ENCODE results near the gene NXPH4. TPM values are rescaled to one million over a fixed set of nuclear protein-coding genes. Genes with fewer than 3 reads are reported as not detected.

NXPH4 gene
- total RNA-seq, 1 donor from 2014 or later, result not detected

GRCh38 chr12:57272337-57273151 lies 56.0 kb downstream of the NXPH4 start:
- Mint-ChIP-seq H3K4me3 (ENCODE audit: unreplicated experiment) (no peak overlapping the region), H3K9me3 (ENCODE audit: unreplicated experiment) (no peaks in the 10 kb centered on the region), H3K27me3 (ENCODE audit: unreplicated experiment) (no peaks in the 10 kb centered on the region), H3K36me3 (ENCODE audit: low read depth, unreplicated experiment) (peaks cover 15% of the 10 kb centered on the region), H3K4me1 (ENCODE audit: unreplicated experiment) (peaks cover 27% of the 10 kb centered on the region), H3K27ac (ENCODE audit: unreplicated experiment) (peak overlapping the region; percentile 62)
- no peak for DNase-seq (ENCODE audit: low spot score)
- no peak for TF ChIP-seq CTCF (IDR thresholded peaks at IDR 0.05; ENCODE audit: unreplicated experiment)

GRCh38 chr12:57273516-57273915 lies 56.9 kb downstream of the NXPH4 start:
- Mint-ChIP-seq H3K4me3 (ENCODE audit: unreplicated experiment) (no peak overlapping the region), H3K9me3 (ENCODE audit: unreplicated experiment) (no peaks in the 10 kb centered on the region), H3K36me3 (ENCODE audit: low read depth, unreplicated experiment) (peaks cover 17% of the 10 kb centered on the region), H3K27me3 (ENCODE audit: unreplicated experiment) (no peaks in the 10 kb centered on the region), H3K4me1 (ENCODE audit: unreplicated experiment) (peaks cover 27% of the 10 kb centered on the region), H3K27ac (ENCODE audit: unreplicated experiment) (peak overlapping the region; percentile 26)
- DNase-seq (ENCODE audit: low spot score), result no peak
- TF ChIP-seq CTCF (IDR thresholded peaks at IDR 0.05; ENCODE audit: unreplicated experiment), result no peak

Small RNA genes lying within 50 kb of the gene (microRNA-seq; reads per million reads assigned to microRNA genes)
- gene MIR1228 (ENCODE audit: unreplicated experiment), result 6.5 reads per million, percentile 52 among the genes with 10 or more reads in this experiment

Other genes starting within 250 kb of the NXPH4 start
- gene ZBTB39, start 210.2 kb upstream of the NXPH4 start, total RNA-seq (ENCODE audit: unreplicated experiment), result 23.9 TPM
- 18.0 TPM for gene TAC3, start 200.3 kb upstream of the NXPH4 start, total RNA-seq (ENCODE audit: unreplicated experiment)
- gene MYO1A, start 166.7 kb upstream of the NXPH4 start, total RNA-seq (ENCODE audit: unreplicated experiment), result 0.36 TPM
- gene NEMP1, start 138.0 kb upstream of the NXPH4 start, total RNA-seq (ENCODE audit: unreplicated experiment), result 17.6 TPM
- 14.0 TPM for gene NAB2, start 127.7 kb upstream of the NXPH4 start, total RNA-seq (ENCODE audit: unreplicated experiment)
- 139 TPM for gene STAT6, start 105.4 kb upstream of the NXPH4 start, total RNA-seq (ENCODE audit: unreplicated experiment)
- 24.7 TPM for gene LRP1, start 88.3 kb upstream of the NXPH4 start, total RNA-seq (ENCODE audit: unreplicated experiment)
- gene LRP1-AS, start 69.2 kb upstream of the NXPH4 start, total RNA-seq (ENCODE audit: unreplicated experiment), result 0.46 TPM
- gene SHMT2, start 12.9 kb downstream of the NXPH4 start, total RNA-seq (ENCODE audit: unreplicated experiment), result 63.3 TPM
- gene STAC3, start 34.4 kb downstream of the NXPH4 start, total RNA-seq (ENCODE audit: unreplicated experiment), result 3.3 TPM
- 39.4 TPM for gene R3HDM2, start 214.2 kb downstream of the NXPH4 start, total RNA-seq (ENCODE audit: unreplicated experiment)
- not detected for gene INHBC, start 218.0 kb downstream of the NXPH4 start, total RNA-seq (ENCODE audit: unreplicated experiment)
- gene INHBE, start 238.5 kb downstream of the NXPH4 start, total RNA-seq (ENCODE audit: unreplicated experiment), result not detected
- 0.77 TPM for gene GLI1, start 243.0 kb downstream of the NXPH4 start, total RNA-seq (ENCODE audit: unreplicated experiment)

Measured in endothelial cell (in vitro differentiated cells).